GM23338 (cell line): ENCODE data around the gene EDA. TPM values are rescaled to one million over a fixed set of nuclear protein-coding genes. Genes with fewer than 3 reads are reported as not detected.
"Not testable (repeated sequence)": the region's sequence is repeated elsewhere in the genome, so short reads cannot be mapped to it uniquely, and the experiment has no call there.

Experiments
- ATAC-seq: fragments of 200-7000 bp; cut with Tn5 transposase; 3 replicates; pipeline ENCODE4 v1.9.1; 2020
- DNase-seq: peaks from one replicate; pipeline ENCODE4 v3.0.0-alpha.2; 2015; ENCODE audit warnings: low spot score
- H2AFZ ChIP-seq: fragments of 200-600 bp; sonication (generic); 2 replicates; pipeline ENCODE4 v1.8.0; 2016; ENCODE audit warnings: antibody characterized with exemption, mild to moderate bottlenecking, moderate library complexity
- H3F3A ChIP-seq: fragments of 200-600 bp; sonication (generic); replicated peaks from 2 replicates; pipeline ENCODE4 v1.8.0; 2017; ENCODE audit warnings: antibody characterized with exemption, mixed run types, low read depth
- H3K27ac ChIP-seq: fragments of 200-600 bp; sonication (generic); 2 replicates; pipeline ENCODE4 v1.6.1; 2016; ENCODE audit warnings: low read depth
- H3K27me3 ChIP-seq: fragments of 200-600 bp; sonication (generic); 2 replicates; pipeline ENCODE4 v1.8.0; 2016; ENCODE audit warnings: mild to moderate bottlenecking, mixed run types, moderate library complexity; ENCODE audit not compliant: insufficient read depth
- H3K36me3 ChIP-seq: fragments of 200-600 bp; sonication (generic); 2 replicates; pipeline ENCODE4 v1.8.0; 2016; ENCODE audit warnings: mild to moderate bottlenecking; ENCODE audit not compliant: insufficient read depth
- H3K4me1 ChIP-seq: fragments of 200-600 bp; sonication (generic); 2 replicates; pipeline ENCODE4 v1.8.0; 2016; ENCODE audit warnings: mild to moderate bottlenecking, moderate library complexity; ENCODE audit not compliant: insufficient read depth
- H3K4me2 ChIP-seq: fragments of 200-600 bp; sonication (generic); 2 replicates; pipeline ENCODE4 v1.7.1; 2017; ENCODE audit warnings: mixed run types
- H3K4me3 ChIP-seq: fragments of 200-600 bp; sonication (generic); 2 replicates; pipeline ENCODE4 v1.6.1; 2016; ENCODE audit warnings: mixed run types
- H3K79me2 ChIP-seq: fragments of 200-600 bp; sonication (generic); replicated peaks from 2 replicates; pipeline ENCODE4 v1.8.0; 2017; ENCODE audit warnings: mild to moderate bottlenecking; ENCODE audit not compliant: insufficient read depth
- H3K9me2 ChIP-seq: fragments of 200-600 bp; sonication (generic); 2 replicates; pipeline ENCODE4 v1.8.0; 2017; ENCODE audit not compliant: insufficient read depth
- H4K20me1 ChIP-seq: fragments of 200-600 bp; sonication (generic); replicated peaks from 2 replicates; pipeline ENCODE4 v1.8.0; 2017; ENCODE audit warnings: mild to moderate bottlenecking; ENCODE audit not compliant: insufficient read depth
- H3K27ac Mint-ChIP-seq: 2 replicates; pipeline ENCODE4 v1.8.0; 2020; ENCODE audit warnings: inconsistent platforms, mild to moderate bottlenecking, moderate library complexity, mixed read lengths
- H3K27me3 Mint-ChIP-seq: 3 replicates; pipeline ENCODE4 v1.8.0; 2022; ENCODE audit warnings: low read depth, mild to moderate bottlenecking, moderate library complexity, mixed read lengths, inconsistent platforms; ENCODE audit not compliant: insufficient read depth, poor library complexity
- H3K36me3 Mint-ChIP-seq: 3 replicates; pipeline ENCODE4 v1.8.0; 2021; ENCODE audit warnings: low read depth, mild to moderate bottlenecking, inconsistent platforms, moderate library complexity, mixed read lengths
- H3K4me1 Mint-ChIP-seq: 3 replicates; pipeline ENCODE4 v1.8.0; 2020; ENCODE audit warnings: mild to moderate bottlenecking, inconsistent platforms, mixed read lengths
- H3K4me3 Mint-ChIP-seq: 3 replicates; pipeline ENCODE4 v1.8.0; 2021; ENCODE audit warnings: moderate library complexity, mild to moderate bottlenecking, inconsistent platforms, mixed read lengths
- H3K9me3 Mint-ChIP-seq: 3 replicates; pipeline ENCODE4 v1.8.0; 2020; ENCODE audit warnings: moderate library complexity, mild to moderate bottlenecking, inconsistent platforms, mixed read lengths
- EZH2phosphoT487 ChIP-seq: fragments of 200-600 bp; sonication (generic); IDR thresholded peaks from one replicate; pipeline ENCODE4 v1.8.1; 2018; ENCODE audit warnings: antibody characterized with exemption; ENCODE audit not compliant: unreplicated experiment
- JUNB ChIP-seq: IDR thresholded peaks from one replicate; pipeline ENCODE4 v1.6.1; 2016; ENCODE audit warnings: antibody characterized with exemption; ENCODE audit not compliant: unreplicated experiment
- NANOG ChIP-seq: IDR thresholded peaks from 2 replicates; pipeline ENCODE4 v1.6.1; 2016; ENCODE audit warnings: antibody characterized with exemption, borderline replicate concordance
- POLR2AphosphoS5 ChIP-seq: IDR thresholded peaks from 2 replicates; pipeline ENCODE4 v1.6.1; 2016; ENCODE audit warnings: antibody characterized with exemption, low read depth
- STAT1 ChIP-seq: IDR thresholded peaks from one replicate; pipeline ENCODE4 v1.6.1; 2016; ENCODE audit warnings: antibody characterized with exemption; ENCODE audit not compliant: unreplicated experiment
- ZNF114 ChIP-seq: fragments of 250-450 bp; sonication (Bioruptor Pico); IDR thresholded peaks from 2 replicates; pipeline ENCODE4 v1.5.0; 2020; ENCODE audit warnings: mild to moderate bottlenecking, moderate library complexity
- ZNF331 ChIP-seq: fragments of 250-450 bp; sonication (Bioruptor Pico); IDR thresholded peaks from 2 replicates; pipeline ENCODE4 v1.5.0; 2020; ENCODE audit warnings: low read depth, mild to moderate bottlenecking, moderate library complexity
- polyA plus RNA-seq: library from polyadenylated mRNA; unstranded; fragments of >200 nt; fragmentation: Nextera tagmentation; extraction: Ambion mirVana; gene quantifications from 2 replicates; pipeline ENCODE4 v1.2.1, GENCODE V29; 2016
- total RNA-seq: library from RNA; depleted of rRNA; stranded (reverse); fragments of >200 nt; shearing (Covaris generic); gene quantifications from 2 replicates; pipeline ENCODE4 v1.2.3, GENCODE V29; 2014
- TF ChIP-seq, protein P1 (sequence below): IDR thresholded peaks from one replicate; pipeline ENCODE4 v1.6.1; 2018; ENCODE audit warnings: antibody characterized with exemption; ENCODE audit not compliant: unreplicated experiment
- TF ChIP-seq, protein P2 (sequence below): IDR thresholded peaks from 2 replicates; pipeline ENCODE4 v1.6.1; 2016; ENCODE audit warnings: antibody characterized with exemption

Gene EDA
- total and polyA plus RNA-seq, 2 experiments from 2014 or later: 6.6 to 19.6 TPM

DNA sequence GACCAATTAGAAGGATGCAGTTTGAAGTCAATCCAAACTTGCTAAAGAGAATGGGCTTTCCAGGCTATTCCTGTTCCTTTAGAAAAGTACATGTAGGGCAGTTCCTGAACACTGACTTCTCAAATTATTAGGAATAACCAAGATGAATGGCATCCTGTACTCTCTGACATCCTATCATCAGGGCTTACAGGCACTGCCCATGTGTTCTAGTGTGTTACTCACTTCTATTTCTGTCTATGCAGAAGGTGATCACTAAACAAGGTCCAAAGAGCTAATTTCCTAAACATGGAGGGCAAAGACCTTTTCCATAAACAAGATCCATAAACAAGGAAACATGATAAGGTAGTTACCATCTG, 380.2 kb downstream of the EDA start:
- H3K36me3 Mint-ChIP-seq: peaks cover 16% of the 10 kb centered on the region
- H3K4me3 Mint-ChIP-seq: no peak overlapping the region
- Histone ChIP-seq H3K36me3 (no peaks in the 10 kb centered on the region), H3K27me3 (no peaks in the 10 kb centered on the region), H3K4me3 (no peak overlapping the region), H2AFZ (no peak overlapping the region), H3K79me2 (no peaks in the 10 kb centered on the region), H3K27ac (no peak overlapping the region), H3F3A (no peaks in the 10 kb centered on the region), H3K4me1 (no peaks in the 10 kb centered on the region), H3K9me2 (no peaks in the 10 kb centered on the region), H4K20me1 (no peaks in the 10 kb centered on the region), H3K4me2 (no peak overlapping the region)
- no peak overlapping the region for H3K27ac Mint-ChIP-seq
- TF ChIP-seq JUNB: no peak
- no peak for TF ChIP-seq POLR2AphosphoS5
- no peak for TF ChIP-seq EZH2phosphoT487
- TF ChIP-seq ZNF114: no peak
- TF ChIP-seq ZNF331 (CRISPR knock-in tag): no peak
- no peak for TF ChIP-seq STAT1
- no peak for TF ChIP-seq NANOG
- TF ChIP-seq, protein P1, sequence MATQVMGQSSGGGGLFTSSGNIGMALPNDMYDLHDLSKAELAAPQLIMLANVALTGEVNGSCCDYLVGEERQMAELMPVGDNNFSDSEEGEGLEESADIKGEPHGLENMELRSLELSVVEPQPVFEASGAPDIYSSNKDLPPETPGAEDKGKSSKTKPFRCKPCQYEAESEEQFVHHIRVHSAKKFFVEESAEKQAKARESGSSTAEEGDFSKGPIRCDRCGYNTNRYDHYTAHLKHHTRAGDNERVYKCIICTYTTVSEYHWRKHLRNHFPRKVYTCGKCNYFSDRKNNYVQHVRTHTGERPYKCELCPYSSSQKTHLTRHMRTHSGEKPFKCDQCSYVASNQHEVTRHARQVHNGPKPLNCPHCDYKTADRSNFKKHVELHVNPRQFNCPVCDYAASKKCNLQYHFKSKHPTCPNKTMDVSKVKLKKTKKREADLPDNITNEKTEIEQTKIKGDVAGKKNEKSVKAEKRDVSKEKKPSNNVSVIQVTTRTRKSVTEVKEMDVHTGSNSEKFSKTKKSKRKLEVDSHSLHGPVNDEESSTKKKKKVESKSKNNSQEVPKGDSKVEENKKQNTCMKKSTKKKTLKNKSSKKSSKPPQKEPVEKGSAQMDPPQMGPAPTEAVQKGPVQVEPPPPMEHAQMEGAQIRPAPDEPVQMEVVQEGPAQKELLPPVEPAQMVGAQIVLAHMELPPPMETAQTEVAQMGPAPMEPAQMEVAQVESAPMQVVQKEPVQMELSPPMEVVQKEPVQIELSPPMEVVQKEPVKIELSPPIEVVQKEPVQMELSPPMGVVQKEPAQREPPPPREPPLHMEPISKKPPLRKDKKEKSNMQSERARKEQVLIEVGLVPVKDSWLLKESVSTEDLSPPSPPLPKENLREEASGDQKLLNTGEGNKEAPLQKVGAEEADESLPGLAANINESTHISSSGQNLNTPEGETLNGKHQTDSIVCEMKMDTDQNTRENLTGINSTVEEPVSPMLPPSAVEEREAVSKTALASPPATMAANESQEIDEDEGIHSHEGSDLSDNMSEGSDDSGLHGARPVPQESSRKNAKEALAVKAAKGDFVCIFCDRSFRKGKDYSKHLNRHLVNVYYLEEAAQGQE: no peak
- TF ChIP-seq, protein P2, sequence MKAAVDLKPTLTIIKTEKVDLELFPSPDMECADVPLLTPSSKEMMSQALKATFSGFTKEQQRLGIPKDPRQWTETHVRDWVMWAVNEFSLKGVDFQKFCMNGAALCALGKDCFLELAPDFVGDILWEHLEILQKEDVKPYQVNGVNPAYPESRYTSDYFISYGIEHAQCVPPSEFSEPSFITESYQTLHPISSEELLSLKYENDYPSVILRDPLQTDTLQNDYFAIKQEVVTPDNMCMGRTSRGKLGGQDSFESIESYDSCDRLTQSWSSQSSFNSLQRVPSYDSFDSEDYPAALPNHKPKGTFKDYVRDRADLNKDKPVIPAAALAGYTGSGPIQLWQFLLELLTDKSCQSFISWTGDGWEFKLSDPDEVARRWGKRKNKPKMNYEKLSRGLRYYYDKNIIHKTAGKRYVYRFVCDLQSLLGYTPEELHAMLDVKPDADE: no peak
- H3K9me3 Mint-ChIP-seq: peaks cover 12% of the 10 kb centered on the region
- DNase-seq: no peak
- H3K27me3 Mint-ChIP-seq: no peaks in the 10 kb centered on the region
- H3K4me1 Mint-ChIP-seq: no peaks in the 10 kb centered on the region; the same call in 1 of the 3 replicates
- ATAC-seq: no peak

DNA sequence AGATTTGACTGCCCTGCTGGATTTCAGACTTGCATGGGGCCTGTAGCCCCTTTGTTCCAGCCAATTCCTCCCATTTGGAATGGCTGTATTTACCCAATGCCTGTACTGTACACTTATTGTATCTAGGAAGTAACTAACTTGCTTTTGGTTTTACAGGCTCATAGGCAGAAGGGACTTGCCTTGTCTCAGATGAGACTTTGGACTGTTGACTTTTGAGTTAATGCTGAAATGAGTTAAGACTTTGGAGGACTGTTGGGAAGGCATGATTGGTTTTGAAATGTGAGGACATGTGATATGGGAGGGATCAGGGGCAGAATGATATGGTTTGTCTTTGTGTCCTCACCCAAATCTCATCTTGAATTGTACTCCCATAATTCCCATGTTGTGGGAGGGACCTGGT, 382.4 kb downstream of the EDA start:
- not testable (repeated sequence) for H3K9me2 ChIP-seq, H4K20me1 ChIP-seq, H3K27me3 Mint-ChIP-seq, H3K4me2 ChIP-seq, H2AFZ ChIP-seq, H3K79me2 ChIP-seq, H3K27ac ChIP-seq, H3K4me3 ChIP-seq, H3K4me1 Mint-ChIP-seq, H3K4me3 Mint-ChIP-seq, H3F3A ChIP-seq, H3K4me1 ChIP-seq, DNase-seq, ATAC-seq, H3K27me3 ChIP-seq, H3K27ac Mint-ChIP-seq, H3K36me3 ChIP-seq
- peaks cover 16% of the 10 kb centered on the region for H3K36me3 Mint-ChIP-seq
- H3K9me3 Mint-ChIP-seq: peaks cover 12% of the 10 kb centered on the region
